Pancreas (tissue), 10 donors: ENCODE measurements around the gene ABO. TPM values are rescaled to one million over a fixed set of nuclear protein-coding genes. Genes with fewer than 3 reads are reported as not detected.
"Not testable (repeated sequence)": the region's sequence is repeated elsewhere in the genome, so short reads cannot be mapped to it uniquely, and the experiment has no call there.

Experiments used
- ATAC-seq, 4 donors: fragments of 200-7000 bp; cut with Tn5 transposase; one replicate each; pipeline versions ENCODE4 v1.8.0 to v1.9.1; 2020; ENCODE audit warnings: mild to moderate bottlenecking in 4 of 4, moderate library complexity in 4 of 4
- DNase-seq, 6 donors: peaks; one replicate each; pipeline ENCODE4 v3.0.0-alpha.2; 2020
- FAIRE-seq: peaks from 2 replicates; lab custom pipeline; 2012; peaks lifted over from hg19 to GRCh38; lab: Jason Lieb, UNC
- H3K27ac ChIP-seq, 4 donors: fragments of 200-600 bp; sonication (generic); 1 replicate in 3 of 4; 2 replicates in 1 of 4; pipeline versions ENCODE4 v1.5.0 to v1.8.0; 2020
- H3K27me3 ChIP-seq, 4 donors: fragments of 200-600 bp; one replicate each; pipeline ENCODE4 v1.8.0; 2021
- H3K36me3 ChIP-seq, 3 donors: fragments of 200-600 bp; sonication (generic) in 1 of 3; one replicate each; pipeline versions ENCODE4 v1.5.0 to v1.8.0; 2020 to 2021
- H3K4me1 ChIP-seq, 3 donors: fragments of 200-600 bp; one replicate each; pipeline ENCODE4 v1.8.0; 2021
- H3K4me3 ChIP-seq, 4 donors: fragments of 200-600 bp; sonication (generic) in 2 of 4; one replicate each; pipeline versions ENCODE4 v1.5.0 to v1.8.0; 2020 to 2021
- H3K9me3 ChIP-seq, 4 donors: fragments of 200-600 bp; one replicate each; pipeline ENCODE4 v1.8.0; 2021
- WGBS, 2 donors: extraction: QIAGEN DNeasy Blood & Tissue Kit; methylation state at CpG; one replicate each; pipeline ENCODE4 v1.1.7; 2013; 5-methylcytosine and 5-hydroxymethylcytosine counted together
- intact Hi-C, 3 donors: fragments of 100-400 bp; cut with DNase I; formaldehyde crosslinking; loops; one replicate each; pipeline versions ENCODE4 v1.11.1 to v1.14.2; 2022
- polyA plus RNA-seq, 2 donors: library from polyadenylated mRNA; stranded (reverse); fragments of 200-250 nt; gene quantifications; one replicate each; pipeline ENCODE4 v1.2.3, GENCODE V29; 2013
- total RNA-seq, 6 donors: library from RNA; stranded (reverse); fragmentation: NEBNext Ultra II Directional in 4 of 6; extraction: Animal tissue kit (Norgen Biotek cat#: 25700) in 4 of 6; gene quantifications; one replicate each; pipeline versions ENCODE4 v1.2.1 to v1.2.4, GENCODE V29; 2021 to 2023
- TF ChIP-seq, protein P1 (sequence below), 4 donors: fragments of 200-600 bp; sonication (generic) in 3 of 4; IDR thresholded peaks; one replicate each; pipeline versions ENCODE4 v1.5.0 to v1.8.0; 2021; ENCODE audit warnings: antibody characterized with exemption in 4 of 4
- donor health status: healthy with polysubstance abuse.
- donor health status: DM: no; HTN: no; CAD: no; lungs with moderate emphysema.
- donor health status: DM: no; HTN: no; CAD: no.
- donor health status: control.
- donor health status: control.
- donor health status: Bipolar disorder and iron deficiency.
- donor health status: DM: yes; HTN: yes; CAD: no.
- donor health status: DM: no; HTN: no; CAD: no.
- donor health status: DM: no; HTN: no; CAD: no.
- donor health status: DM: yes; HTN: yes; CAD: no.

ABO gene
- total and polyA plus RNA-seq, 8 donors: 2.1 to 10.2 (median 5.4) TPM

DNA sequence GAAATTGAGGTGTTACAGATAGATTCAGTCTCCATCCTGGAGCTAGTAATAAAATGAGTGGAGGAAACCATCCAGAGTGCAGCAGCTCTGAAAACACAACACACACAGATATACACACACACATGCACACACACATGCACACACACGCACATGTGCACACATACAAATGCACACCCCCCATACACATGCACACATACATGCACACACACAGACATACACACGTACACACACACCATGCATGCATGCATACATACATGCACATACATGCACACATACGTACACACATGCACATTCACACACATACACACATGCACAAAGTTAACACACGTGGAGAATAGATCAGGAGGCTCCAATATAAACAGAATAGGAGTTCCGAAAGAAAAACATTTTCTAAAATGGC, 44.9 kb downstream of the ABO start:
- no peak for DNase-seq
- Histone ChIP-seq H3K27me3 (no peaks in the 10 kb centered on the region), H3K36me3 (no peaks in the 10 kb centered on the region), H3K27ac (no peak overlapping the region), H3K4me1 (no peaks in the 10 kb centered on the region), H3K4me3 (no peak overlapping the region), H3K9me3 (no peaks in the 10 kb centered on the region)
- TF ChIP-seq, protein P1, sequence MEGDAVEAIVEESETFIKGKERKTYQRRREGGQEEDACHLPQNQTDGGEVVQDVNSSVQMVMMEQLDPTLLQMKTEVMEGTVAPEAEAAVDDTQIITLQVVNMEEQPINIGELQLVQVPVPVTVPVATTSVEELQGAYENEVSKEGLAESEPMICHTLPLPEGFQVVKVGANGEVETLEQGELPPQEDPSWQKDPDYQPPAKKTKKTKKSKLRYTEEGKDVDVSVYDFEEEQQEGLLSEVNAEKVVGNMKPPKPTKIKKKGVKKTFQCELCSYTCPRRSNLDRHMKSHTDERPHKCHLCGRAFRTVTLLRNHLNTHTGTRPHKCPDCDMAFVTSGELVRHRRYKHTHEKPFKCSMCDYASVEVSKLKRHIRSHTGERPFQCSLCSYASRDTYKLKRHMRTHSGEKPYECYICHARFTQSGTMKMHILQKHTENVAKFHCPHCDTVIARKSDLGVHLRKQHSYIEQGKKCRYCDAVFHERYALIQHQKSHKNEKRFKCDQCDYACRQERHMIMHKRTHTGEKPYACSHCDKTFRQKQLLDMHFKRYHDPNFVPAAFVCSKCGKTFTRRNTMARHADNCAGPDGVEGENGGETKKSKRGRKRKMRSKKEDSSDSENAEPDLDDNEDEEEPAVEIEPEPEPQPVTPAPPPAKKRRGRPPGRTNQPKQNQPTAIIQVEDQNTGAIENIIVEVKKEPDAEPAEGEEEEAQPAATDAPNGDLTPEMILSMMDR (IDR thresholded peaks at IDR 0.05): no peak
- no peak for FAIRE-seq
- intact Hi-C loops: no loop called here
- 73 to 80% methylated on average over 5 of the region's 5 CpGs for WGBS, 2 donors
- ATAC-seq: no peak

DNA sequence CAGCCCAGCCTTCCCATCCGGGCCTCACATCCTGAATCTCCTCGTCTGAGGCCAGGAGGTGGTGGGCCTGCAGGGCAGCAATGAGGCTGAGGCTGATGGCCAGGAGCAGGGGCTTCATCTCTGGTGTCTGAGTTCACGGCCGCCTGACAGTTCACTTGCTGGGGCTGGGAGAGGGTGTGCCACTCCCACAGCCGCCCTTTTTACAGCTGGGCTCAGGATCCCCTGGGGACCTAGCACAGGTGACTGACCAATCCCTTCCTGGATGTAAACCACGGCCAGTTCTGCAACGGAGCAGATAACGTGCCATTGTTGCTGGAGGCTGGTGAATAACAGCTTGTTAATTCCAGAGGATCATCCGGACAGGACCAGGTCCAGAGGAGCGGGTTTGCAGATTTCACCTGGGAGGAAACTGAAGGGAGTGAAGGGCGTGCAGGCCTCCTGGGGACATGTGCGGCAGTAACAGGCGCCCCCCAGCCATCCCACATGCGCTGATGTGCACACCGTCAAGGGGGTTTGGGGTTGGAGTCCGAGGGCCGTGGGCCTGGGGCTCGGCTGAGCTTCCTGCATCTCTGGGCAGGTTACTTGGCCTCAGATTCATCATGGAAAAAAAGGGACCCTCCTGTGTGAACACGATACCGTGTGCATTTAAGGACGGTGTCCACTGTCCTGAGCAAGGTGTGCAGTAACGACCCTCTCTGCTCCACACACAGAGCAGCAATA, 46.4 kb downstream of the ABO start:
- H3K36me3 ChIP-seq, H3K4me1 ChIP-seq, H3K27me3 ChIP-seq, ATAC-seq, H3K9me3 ChIP-seq, H3K4me3 ChIP-seq, intact Hi-C loops, H3K27ac ChIP-seq, DNase-seq, FAIRE-seq: not testable (repeated sequence)
- WGBS, 2 donors: 74 to 76% methylated on average over 19 to 22 of the region's 22 CpGs

DNA sequence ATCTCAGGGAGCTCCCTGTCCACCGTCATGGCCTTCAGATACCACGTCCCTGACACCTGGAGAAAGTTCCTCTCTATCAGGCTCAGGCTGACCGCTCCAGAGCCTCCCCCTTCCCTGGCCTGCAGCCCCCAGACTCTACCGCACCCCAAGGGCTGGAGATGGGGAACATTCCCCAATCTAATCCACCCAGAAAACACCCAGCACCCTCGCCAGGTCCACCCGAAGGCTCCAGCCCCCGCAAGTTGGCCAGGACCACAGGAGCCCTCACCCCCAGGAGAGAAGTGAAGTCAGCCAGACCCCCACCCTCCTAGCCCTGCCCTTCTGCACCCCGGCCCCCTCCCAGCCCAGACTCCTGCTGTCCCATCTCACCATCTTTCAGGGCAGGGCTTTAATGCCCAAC, 47.0 kb downstream of the ABO start:
- H3K9me3 ChIP-seq, H3K27ac ChIP-seq, H3K27me3 ChIP-seq, H3K36me3 ChIP-seq, DNase-seq, ATAC-seq, intact Hi-C loops, FAIRE-seq, H3K4me1 ChIP-seq, H3K4me3 ChIP-seq: not testable (repeated sequence)
- 74 to 78% methylated on average over 8 of the region's 8 CpGs for WGBS, 2 donors

DNA sequence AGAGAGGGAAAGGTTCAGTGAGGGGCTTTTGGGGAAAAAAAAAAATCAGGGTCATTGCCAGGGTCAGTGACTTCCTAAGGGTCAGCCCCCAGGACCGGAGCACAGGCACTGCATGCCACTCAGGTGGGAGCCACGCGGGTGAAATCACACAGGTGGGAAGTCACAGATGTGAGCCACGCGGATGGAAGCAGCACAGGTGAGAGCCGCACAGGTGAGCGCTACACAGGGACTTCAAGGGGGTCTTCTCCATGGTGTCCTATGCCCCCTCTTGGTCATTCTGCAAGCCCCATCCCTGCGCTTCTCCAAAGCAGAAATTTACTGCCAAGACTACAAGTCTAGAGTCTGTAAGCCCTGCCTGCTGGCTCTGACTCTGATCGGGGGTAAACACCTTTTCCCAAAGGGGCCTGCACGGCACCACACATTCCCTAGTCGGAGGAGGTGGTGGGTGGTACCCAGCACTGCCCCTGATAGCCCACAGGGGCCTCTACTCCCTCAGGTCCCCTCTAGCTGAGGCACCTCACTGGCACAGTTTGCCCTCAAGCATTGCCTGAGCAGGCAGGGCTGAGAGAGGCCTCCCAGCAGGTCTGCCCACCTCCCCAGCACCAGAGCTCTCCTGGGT, 47.6 kb downstream of the ABO start:
- Histone ChIP-seq H3K27me3 (no peaks in the 10 kb centered on the region), H3K9me3 (no peaks in the 10 kb centered on the region), H3K27ac (no peak overlapping the region), H3K36me3 (no peaks in the 10 kb centered on the region), H3K4me1 (no peaks in the 10 kb centered on the region), H3K4me3 (no peak overlapping the region)
- WGBS, 2 donors: 67 to 69% methylated on average over 11 of the region's 11 CpGs
- no peak for DNase-seq
- intact Hi-C loops: no loop called here
- ATAC-seq: no peak
- no peak for FAIRE-seq
- TF ChIP-seq, protein P1 (IDR thresholded peaks at IDR 0.05): no peak

DNA sequence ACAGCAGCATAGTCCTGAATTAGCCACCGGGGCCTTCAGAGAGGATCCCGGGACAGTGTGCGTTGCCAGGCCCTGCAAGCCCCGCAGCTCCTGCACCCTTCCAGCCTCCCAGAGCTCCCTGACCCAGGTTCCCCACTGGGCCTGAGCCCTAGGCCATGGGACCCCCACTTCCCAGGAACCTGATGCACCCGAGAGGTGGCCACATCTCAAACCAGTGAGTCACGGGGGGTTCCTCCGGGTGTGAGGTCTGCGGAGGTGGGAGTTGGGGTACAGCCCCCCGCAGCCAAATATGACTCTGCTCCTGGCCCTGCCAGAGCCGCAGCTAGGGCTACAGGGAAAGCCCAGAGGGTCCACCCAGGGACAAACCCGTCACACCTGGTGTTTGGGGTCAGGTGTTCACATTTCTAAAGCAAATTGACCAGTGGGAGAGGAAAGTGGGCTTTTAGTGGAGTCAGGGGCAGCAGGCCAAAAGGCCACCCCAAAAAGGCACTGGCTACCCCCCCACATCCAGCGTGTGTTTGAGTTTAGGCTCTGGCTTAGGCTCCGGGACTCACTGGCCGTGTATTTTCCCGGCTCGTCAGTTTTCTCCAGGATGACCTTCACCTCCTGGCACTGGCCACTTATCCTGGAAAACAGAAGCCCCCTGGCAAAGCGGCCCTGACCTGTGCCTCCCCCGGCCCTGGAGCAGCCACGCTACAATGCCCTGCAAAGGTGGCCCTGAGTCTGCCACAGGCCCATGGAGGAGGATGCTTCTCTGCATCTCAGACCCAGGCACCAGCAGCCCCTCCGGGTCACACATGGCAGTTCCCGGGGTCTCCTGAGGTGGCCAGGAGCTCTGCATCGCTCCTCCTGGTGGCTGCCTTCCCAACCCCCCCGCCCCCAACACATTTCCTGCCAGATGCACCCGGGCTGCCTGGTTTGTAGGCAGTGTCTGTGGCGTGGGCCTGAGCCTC, 48.5 kb downstream of the ABO start:
- Histone ChIP-seq H3K9me3 (no peaks in the 10 kb centered on the region), H3K27me3 (no peaks in the 10 kb centered on the region), H3K27ac (no peak overlapping the region), H3K36me3 (no peaks in the 10 kb centered on the region), H3K4me3 (no peak overlapping the region), H3K4me1 (no peaks in the 10 kb centered on the region)
- DNase-seq (no peak), FAIRE-seq (no peak), ATAC-seq (no peak)
- intact Hi-C loops: no loop called here
- 52 to 53% methylated on average over 24 to 25 of the region's 25 CpGs for WGBS, 2 donors
- TF ChIP-seq, protein P1 (IDR thresholded peaks at IDR 0.05): no peak
